Measurements from ENCODE around the gene SFR1.

GRCh38 chr10:104170610-104171254 lies 48.8 kb downstream of the SFR1 start:
- TF ChIP-seq EP300 (IDR thresholded peaks at IDR 0.05): no peak
- no peak for TF ChIP-seq CTCF (IDR thresholded peaks at IDR 0.05)
- no peak for TF ChIP-seq POLR2A (IDR thresholded peaks at IDR 0.05)
